GM19328 (cell line): ENCODE measurements around the gene C1S.
"Not testable (repeated sequence)": the region's sequence is repeated elsewhere in the genome, so short reads cannot be mapped to it uniquely, and the experiment has no call there.

Experiments
- ATAC-seq: cut with Tn5 transposase; IDR thresholded peaks from one replicate; pipeline ENCODE4 v1.9.1; 2021; ENCODE audit warnings: mild to moderate bottlenecking, moderate library complexity; ENCODE audit not compliant: unreplicated experiment

The C1S gene

GRCh38 chr12:7060353-7060954 lies at the start of gene C1S:
TSS of gene C1S (plus strand) at chr12:7060718. CDS start at chr12:7061913, 1,195 bp downstream.
- ATAC-seq, result no peak

- not testable (repeated sequence) for ATAC-seq
These were observed 49.1 kb upstream of the C1S start for GRCh38 chr12:7011398-7011797.

- ATAC-seq, result no peak
These were observed 48.4 kb upstream of the C1S start for GRCh38 chr12:7012024-7012607.

GRCh38 chr12:7013101-7013500 lies 47.4 kb upstream of the C1S start:
- no peak for ATAC-seq

GRCh38 chr12:7015555-7016370 lies 44.8 kb upstream of the C1S start:
- no peak for ATAC-seq

GRCh38 chr12:7016958-7017571 lies 43.5 kb upstream of the C1S start:
- ATAC-seq, result no peak

GRCh38 chr12:7017870-7018349 lies 42.6 kb upstream of the C1S start:
- peak; percentile 9 for ATAC-seq

GRCh38 chr12:7018350-7019042 lies 42.0 kb upstream of the C1S start, which contains the start of gene LPCAT3:
TSS of gene LPCAT3 (minus strand) at chr12:7018476. CDS start at chr12:7018424, 52 bp downstream.
- ATAC-seq, result peak; percentile 89

- no peak for ATAC-seq
These were observed 41.4 kb upstream of the C1S start for GRCh38 chr12:7019043-7019569.

- no peak for ATAC-seq
These were observed 38.6 kb upstream of the C1S start for GRCh38 chr12:7021956-7022355.

GRCh38 chr12:7023114-7023513 lies 37.4 kb upstream of the C1S start:
- no peak for ATAC-seq

- ATAC-seq, result no peak
These were observed 33.7 kb upstream of the C1S start for GRCh38 chr12:7026854-7027253.

GRCh38 chr12:7031306-7031705 lies 29.2 kb upstream of the C1S start:
- no peak for ATAC-seq

- no peak for ATAC-seq
These were observed 27.5 kb upstream of the C1S start for GRCh38 chr12:7032990-7033389.

GRCh38 chr12:7034464-7034863 lies 26.1 kb upstream of the C1S start:
- no peak for ATAC-seq

- ATAC-seq, result no peak
These were observed 25.1 kb upstream of the C1S start for GRCh38 chr12:7035463-7035862.

GRCh38 chr12:7037411-7037810 lies 23.1 kb upstream of the C1S start:
- ATAC-seq, result not testable (repeated sequence)

- no peak for ATAC-seq
These were observed 21.9 kb upstream of the C1S start for GRCh38 chr12:7038591-7038990.

GRCh38 chr12:7039403-7039802 lies 21.1 kb upstream of the C1S start:
- no peak for ATAC-seq

GRCh38 chr12:7042842-7043241 lies 17.7 kb upstream of the C1S start:
- no peak for ATAC-seq

- ATAC-seq, result no peak
These were observed 14.6 kb upstream of the C1S start for GRCh38 chr12:7045913-7046312.
